WTC11 (cell line): ENCODE results near the gene ALKBH2. TPM values are rescaled to one million over a fixed set of nuclear protein-coding genes. Genes with fewer than 3 reads are reported as not detected.

Experiments used
- ATAC-seq: fragments of 200-7000 bp; cut with Tn5 transposase; 2 replicates; pipeline ENCODE4 v1.10.0; 2021; ENCODE audit warnings: mild to moderate bottlenecking, moderate library complexity
- CTCF ChIA-PET: fragments of 300-600 bp; sonication (Branson Sonifier 250); formaldehyde crosslinking; loops from one replicate; lab custom pipeline; 2021; ENCODE audit warnings: antibody characterized with exemption; lab: Charles Lee
- POLR2A ChIA-PET: fragments of 350-600 bp; sonication (Branson Sonifier 250); formaldehyde crosslinking; loops from one replicate; lab custom pipeline; 2021; ENCODE audit warnings: antibody characterized with exemption; lab: Charles Lee
- DNase-seq: peaks from one replicate; pipeline ENCODE4 v3.0.0; 2021; ENCODE audit warnings: low spot score
- H3K27ac Mint-ChIP-seq: 2 replicates; pipeline ENCODE4 v1.8.0; 2021; ENCODE audit warnings: mixed read lengths
- H3K27me3 Mint-ChIP-seq: 2 replicates; pipeline ENCODE4 v1.8.0; 2021; ENCODE audit warnings: low read depth, mild to moderate bottlenecking, moderate library complexity, mixed read lengths
- H3K36me3 Mint-ChIP-seq: 2 replicates; pipeline ENCODE4 v1.8.0; 2021; ENCODE audit warnings: mixed read lengths
- H3K4me1 Mint-ChIP-seq: 2 replicates; pipeline ENCODE4 v1.8.0; 2022; ENCODE audit warnings: mixed read lengths
- H3K4me3 Mint-ChIP-seq: 2 replicates; pipeline ENCODE4 v1.8.0; 2021; ENCODE audit warnings: mild to moderate bottlenecking, moderate library complexity, mixed read lengths
- H3K9me3 Mint-ChIP-seq: 2 replicates; pipeline ENCODE4 v1.8.0; 2021; ENCODE audit warnings: mixed read lengths
- ARID4B ChIP-seq: sonication (generic); formaldehyde crosslinking; IDR thresholded peaks from 2 replicates; pipeline ENCODE4 v1.8.0; 2023; ENCODE audit warnings: missing genetic modification reagents, mild to moderate bottlenecking, borderline replicate concordance
- ATF6 ChIP-seq: sonication (generic); formaldehyde crosslinking; IDR thresholded peaks from 2 replicates; pipeline ENCODE4 v1.8.1; 2023; ENCODE audit warnings: mild to moderate bottlenecking, missing genetic modification reagents
- CBFB ChIP-seq: sonication (generic); formaldehyde crosslinking; IDR thresholded peaks from 2 replicates; pipeline ENCODE4 v1.8.1; 2022; ENCODE audit warnings: mild to moderate bottlenecking, low read depth, missing genetic modification reagents
- CREM ChIP-seq: sonication (generic); formaldehyde crosslinking; IDR thresholded peaks from 2 replicates; pipeline ENCODE4 v1.8.1; 2022; ENCODE audit warnings: mild to moderate bottlenecking, missing genetic modification reagents, moderate library complexity
- ETV6 ChIP-seq: sonication (generic); formaldehyde crosslinking; IDR thresholded peaks from 2 replicates; pipeline ENCODE4 v1.8.1; 2022; ENCODE audit warnings: mild to moderate bottlenecking, missing genetic modification reagents
- GABPB1 ChIP-seq: sonication (generic); formaldehyde crosslinking; IDR thresholded peaks from 2 replicates; pipeline ENCODE4 v1.8.1; 2023; ENCODE audit warnings: mild to moderate bottlenecking, missing genetic modification reagents
- NFATC4 ChIP-seq: fragments of 250-450 bp; sonication (Bioruptor Pico); IDR thresholded peaks from 2 replicates; pipeline ENCODE4 v1.9.0; 2021; ENCODE audit warnings: mild to moderate bottlenecking
- NFYB ChIP-seq: sonication (generic); formaldehyde crosslinking; conservative IDR thresholded peaks from 2 replicates; pipeline ENCODE4 v1.8.0; 2022; ENCODE audit warnings: low read depth, missing genetic modification reagents
- NR2C2 ChIP-seq: sonication (generic); formaldehyde crosslinking; IDR thresholded peaks from 2 replicates; pipeline ENCODE4 v1.8.0; 2022; ENCODE audit warnings: mild to moderate bottlenecking, missing genetic modification reagents
- SMAD3 ChIP-seq: sonication (generic); formaldehyde crosslinking; IDR thresholded peaks from 2 replicates; pipeline ENCODE4 v1.8.0; 2022; ENCODE audit warnings: missing genetic modification reagents, mild to moderate bottlenecking, borderline replicate concordance
- TEAD1 ChIP-seq: sonication (generic); formaldehyde crosslinking; IDR thresholded peaks from 2 replicates; pipeline ENCODE4 v1.8.0; 2022; ENCODE audit warnings: mild to moderate bottlenecking, missing genetic modification reagents
- TEAD4 ChIP-seq: sonication (generic); formaldehyde crosslinking; IDR thresholded peaks from 2 replicates; pipeline ENCODE4 v1.8.0; 2022; ENCODE audit warnings: mild to moderate bottlenecking, missing genetic modification reagents
- TP53 ChIP-seq: sonication (generic); formaldehyde crosslinking; IDR thresholded peaks from 2 replicates; pipeline ENCODE4 v1.8.1; 2023; ENCODE audit warnings: mild to moderate bottlenecking, missing genetic modification reagents
- ZBTB21 ChIP-seq: sonication (generic); formaldehyde crosslinking; IDR thresholded peaks from 2 replicates; pipeline ENCODE4 v1.8.1; 2023; ENCODE audit warnings: mild to moderate bottlenecking, missing genetic modification reagents, borderline replicate concordance
- ZNF263 ChIP-seq: sonication (generic); formaldehyde crosslinking; IDR thresholded peaks from 2 replicates; pipeline ENCODE4 v1.8.1; 2022; ENCODE audit warnings: low read depth, mild to moderate bottlenecking, moderate library complexity, missing genetic modification reagents
- ZNF425 ChIP-seq: fragments of 250-450 bp; sonication (Bioruptor Pico); conservative IDR thresholded peaks from 2 replicates; pipeline ENCODE4 v1.9.0; 2021; ENCODE audit warnings: mild to moderate bottlenecking
- ZNF532 ChIP-seq: fragments of 250-450 bp; sonication (Bioruptor Pico); IDR thresholded peaks from 2 replicates; pipeline ENCODE4 v1.9.0; 2021; ENCODE audit warnings: mild to moderate bottlenecking, borderline replicate concordance
- total RNA-seq: library from RNA; stranded (reverse); gene quantifications from 3 replicates; pipeline ENCODE4 v1.2.3, GENCODE V29; 2021

ALKBH2 gene
- total RNA-seq, 1 experiment from 2014 or later = 15.2 TPM

GRCh38 chr12:109102491-109102890 lies 9.2 kb upstream of the ALKBH2 start:
- DNase-seq (no peak), ATAC-seq (no peak)
- peaks cover 9% of the 10 kb centered on the region for H3K4me1 Mint-ChIP-seq
- no peak overlapping the region for H3K4me3 Mint-ChIP-seq
- ChIA-PET POLR2A (no interaction called here), CTCF (interaction anchor here (2.8 kb wide), 1 partner anchor 9 kb away, joined by 9 read pairs; no protein-coding TSS in a partner anchor)
- no peaks in the 10 kb centered on the region for H3K9me3 Mint-ChIP-seq
- no peak for TF ChIP-seq ZNF532
- TF ChIP-seq TEAD4 = no peak
- no peak for TF ChIP-seq NFATC4 (CRISPR knock-in tag)
- TF ChIP-seq ATF6 (CRISPR knock-in tag) = no peak
- TF ChIP-seq NR2C2 (CRISPR knock-in tag) = no peak
- TF ChIP-seq TEAD1 (CRISPR knock-in tag) = no peak
- no peak for TF ChIP-seq NFYB
- no peak for TF ChIP-seq CREM
- no peak for TF ChIP-seq ZNF263
- no peak for TF ChIP-seq CBFB (CRISPR knock-in tag)
- TF ChIP-seq ETV6 (CRISPR knock-in tag) = no peak
- TF ChIP-seq TP53 (CRISPR knock-in tag) = no peak
- no peak for TF ChIP-seq ZBTB21 (CRISPR knock-in tag)
- TF ChIP-seq ARID4B (CRISPR knock-in tag) = no peak
- TF ChIP-seq SMAD3 = no peak
- H3K27ac Mint-ChIP-seq = no peak overlapping the region
- no peaks in the 10 kb centered on the region for H3K27me3 Mint-ChIP-seq
- H3K36me3 Mint-ChIP-seq = peaks cover 71% of the 10 kb centered on the region

- DNase-seq (no peak), ATAC-seq (no peak)
- Mint-ChIP-seq H3K4me3 (no peak overlapping the region), H3K36me3 (peaks cover 58% of the 10 kb centered on the region), H3K27me3 (no peaks in the 10 kb centered on the region), H3K4me1 (peaks cover 9% of the 10 kb centered on the region), H3K9me3 (no peaks in the 10 kb centered on the region), H3K27ac (no peak overlapping the region)
- POLR2A ChIA-PET = no interaction called here
- CTCF ChIA-PET = interaction anchor here (2.8 kb wide), 1 partner anchor 11 kb away, joined by 9 read pairs; no protein-coding TSS in a partner anchor
- TF ChIP-seq ZNF425 (CRISPR knock-in tag) (no peak), ZNF532 (no peak), CBFB (CRISPR knock-in tag) (no peak), GABPB1 (CRISPR knock-in tag) (no peak)
Measured at GRCh38 chr12:109100741-109101140, 7.5 kb upstream of the ALKBH2 start.
